ENCODE results near the gene APLP2. TPM values are rescaled to one million over a fixed set of nuclear protein-coding genes. Genes with fewer than 3 reads are reported as not detected.
A peak's percentile ranks its signal among the peaks of the same experiment; 100 is the strongest.

APLP2 gene
- total and polyA plus RNA-seq, 9 of the 15 experiments (the other 6 are each of a cell fraction or from before 2014, with no cell fraction given): 17.4 to 164 (median 118) TPM

DNA sequence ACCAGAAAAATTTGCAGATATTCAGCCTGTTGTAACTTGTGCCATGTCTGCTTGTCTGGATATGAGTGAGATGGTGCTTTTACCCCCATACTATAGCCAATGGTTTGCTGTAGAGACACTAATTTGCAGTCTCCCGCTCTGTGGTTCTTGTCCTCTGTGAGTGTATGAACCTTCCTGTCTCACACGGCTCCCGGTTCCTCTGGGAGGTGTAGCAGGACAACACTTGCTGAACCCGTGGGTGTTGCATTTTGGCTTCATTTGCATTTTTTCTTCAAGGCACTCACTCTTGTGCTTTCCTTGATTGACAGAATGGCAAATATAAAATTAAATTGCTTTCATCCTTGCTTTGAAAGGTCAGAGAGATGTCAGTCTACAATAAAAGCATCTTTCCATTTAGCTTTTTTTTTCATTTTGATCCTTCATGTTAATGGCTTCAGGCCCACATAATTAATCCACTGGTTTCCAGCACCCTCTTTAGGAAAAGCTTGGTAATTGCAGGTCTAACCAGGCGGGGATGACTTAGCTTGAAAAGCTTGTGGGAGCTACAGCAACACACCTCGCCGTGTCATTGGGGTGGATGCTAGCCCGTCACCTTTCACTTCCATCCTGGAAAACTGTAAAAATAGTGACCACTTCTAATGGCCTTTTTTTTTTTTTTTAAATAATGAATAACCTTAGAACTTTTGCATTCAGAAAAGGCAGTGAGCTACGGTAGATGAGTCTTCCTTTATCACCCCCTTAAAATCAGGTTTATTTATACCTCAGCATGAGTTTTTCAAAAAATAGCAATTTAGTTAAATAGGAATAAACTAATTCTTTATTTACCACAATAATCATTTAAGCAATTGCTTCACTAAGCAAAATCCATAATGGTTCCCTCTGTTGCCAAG lies 62.5 kb downstream of the APLP2 start (continued):
- TF ChIP-seq, protein P1, sequence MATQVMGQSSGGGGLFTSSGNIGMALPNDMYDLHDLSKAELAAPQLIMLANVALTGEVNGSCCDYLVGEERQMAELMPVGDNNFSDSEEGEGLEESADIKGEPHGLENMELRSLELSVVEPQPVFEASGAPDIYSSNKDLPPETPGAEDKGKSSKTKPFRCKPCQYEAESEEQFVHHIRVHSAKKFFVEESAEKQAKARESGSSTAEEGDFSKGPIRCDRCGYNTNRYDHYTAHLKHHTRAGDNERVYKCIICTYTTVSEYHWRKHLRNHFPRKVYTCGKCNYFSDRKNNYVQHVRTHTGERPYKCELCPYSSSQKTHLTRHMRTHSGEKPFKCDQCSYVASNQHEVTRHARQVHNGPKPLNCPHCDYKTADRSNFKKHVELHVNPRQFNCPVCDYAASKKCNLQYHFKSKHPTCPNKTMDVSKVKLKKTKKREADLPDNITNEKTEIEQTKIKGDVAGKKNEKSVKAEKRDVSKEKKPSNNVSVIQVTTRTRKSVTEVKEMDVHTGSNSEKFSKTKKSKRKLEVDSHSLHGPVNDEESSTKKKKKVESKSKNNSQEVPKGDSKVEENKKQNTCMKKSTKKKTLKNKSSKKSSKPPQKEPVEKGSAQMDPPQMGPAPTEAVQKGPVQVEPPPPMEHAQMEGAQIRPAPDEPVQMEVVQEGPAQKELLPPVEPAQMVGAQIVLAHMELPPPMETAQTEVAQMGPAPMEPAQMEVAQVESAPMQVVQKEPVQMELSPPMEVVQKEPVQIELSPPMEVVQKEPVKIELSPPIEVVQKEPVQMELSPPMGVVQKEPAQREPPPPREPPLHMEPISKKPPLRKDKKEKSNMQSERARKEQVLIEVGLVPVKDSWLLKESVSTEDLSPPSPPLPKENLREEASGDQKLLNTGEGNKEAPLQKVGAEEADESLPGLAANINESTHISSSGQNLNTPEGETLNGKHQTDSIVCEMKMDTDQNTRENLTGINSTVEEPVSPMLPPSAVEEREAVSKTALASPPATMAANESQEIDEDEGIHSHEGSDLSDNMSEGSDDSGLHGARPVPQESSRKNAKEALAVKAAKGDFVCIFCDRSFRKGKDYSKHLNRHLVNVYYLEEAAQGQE (IDR thresholded peaks at IDR 0.05; ENCODE audit: borderline replicate concordance): peak; percentile 84
- TF ChIP-seq, protein P1 (CRISPR knock-in tag; IDR thresholded peaks at IDR 0.05; ENCODE audit: low read depth): no peak
- TF ChIP-seq RAD21 (CRISPR knock-in tag; conservative IDR thresholded peaks at IDR 0.05 in 1 of 2, IDR thresholded peaks at IDR 0.05 in 1 of 2) (peak; percentile 93), BRCA1 (IDR thresholded peaks at IDR 0.05) (no peak), BRCA1 (CRISPR knock-in tag; IDR thresholded peaks at IDR 0.05) (no peak), CC2D1A (IDR thresholded peaks at IDR 0.05) (peak; percentile 63), ZNF354B (CRISPR knock-in tag; IDR thresholded peaks at IDR 0.05) (no peak), TAF7 (tag; IDR thresholded peaks at IDR 0.05) (no peak), NFE2 (IDR thresholded peaks at IDR 0.05; ENCODE audit: low read depth) (peak; percentile 84), ZNF384 (IDR thresholded peaks at IDR 0.05; ENCODE audit: low read depth, low read length) (peak; percentile 86), BMI1 (IDR thresholded peaks at IDR 0.05; ENCODE audit: low read length) (no peak)
- TF ChIP-seq, protein P2, sequence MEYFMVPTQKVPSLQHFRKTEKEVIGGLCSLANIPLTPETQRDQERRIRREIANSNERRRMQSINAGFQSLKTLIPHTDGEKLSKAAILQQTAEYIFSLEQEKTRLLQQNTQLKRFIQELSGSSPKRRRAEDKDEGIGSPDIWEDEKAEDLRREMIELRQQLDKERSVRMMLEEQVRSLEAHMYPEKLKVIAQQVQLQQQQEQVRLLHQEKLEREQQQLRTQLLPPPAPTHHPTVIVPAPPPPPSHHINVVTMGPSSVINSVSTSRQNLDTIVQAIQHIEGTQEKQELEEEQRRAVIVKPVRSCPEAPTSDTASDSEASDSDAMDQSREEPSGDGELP (CRISPR knock-in tag; IDR thresholded peaks at IDR 0.05; ENCODE audit: borderline replicate concordance): no peak
- TF ChIP-seq, protein P3, sequence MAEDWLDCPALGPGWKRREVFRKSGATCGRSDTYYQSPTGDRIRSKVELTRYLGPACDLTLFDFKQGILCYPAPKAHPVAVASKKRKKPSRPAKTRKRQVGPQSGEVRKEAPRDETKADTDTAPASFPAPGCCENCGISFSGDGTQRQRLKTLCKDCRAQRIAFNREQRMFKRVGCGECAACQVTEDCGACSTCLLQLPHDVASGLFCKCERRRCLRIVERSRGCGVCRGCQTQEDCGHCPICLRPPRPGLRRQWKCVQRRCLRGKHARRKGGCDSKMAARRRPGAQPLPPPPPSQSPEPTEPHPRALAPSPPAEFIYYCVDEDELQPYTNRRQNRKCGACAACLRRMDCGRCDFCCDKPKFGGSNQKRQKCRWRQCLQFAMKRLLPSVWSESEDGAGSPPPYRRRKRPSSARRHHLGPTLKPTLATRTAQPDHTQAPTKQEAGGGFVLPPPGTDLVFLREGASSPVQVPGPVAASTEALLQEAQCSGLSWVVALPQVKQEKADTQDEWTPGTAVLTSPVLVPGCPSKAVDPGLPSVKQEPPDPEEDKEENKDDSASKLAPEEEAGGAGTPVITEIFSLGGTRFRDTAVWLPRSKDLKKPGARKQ (CRISPR knock-in tag; IDR thresholded peaks at IDR 0.05): no peak
- TF ChIP-seq, protein P4, sequence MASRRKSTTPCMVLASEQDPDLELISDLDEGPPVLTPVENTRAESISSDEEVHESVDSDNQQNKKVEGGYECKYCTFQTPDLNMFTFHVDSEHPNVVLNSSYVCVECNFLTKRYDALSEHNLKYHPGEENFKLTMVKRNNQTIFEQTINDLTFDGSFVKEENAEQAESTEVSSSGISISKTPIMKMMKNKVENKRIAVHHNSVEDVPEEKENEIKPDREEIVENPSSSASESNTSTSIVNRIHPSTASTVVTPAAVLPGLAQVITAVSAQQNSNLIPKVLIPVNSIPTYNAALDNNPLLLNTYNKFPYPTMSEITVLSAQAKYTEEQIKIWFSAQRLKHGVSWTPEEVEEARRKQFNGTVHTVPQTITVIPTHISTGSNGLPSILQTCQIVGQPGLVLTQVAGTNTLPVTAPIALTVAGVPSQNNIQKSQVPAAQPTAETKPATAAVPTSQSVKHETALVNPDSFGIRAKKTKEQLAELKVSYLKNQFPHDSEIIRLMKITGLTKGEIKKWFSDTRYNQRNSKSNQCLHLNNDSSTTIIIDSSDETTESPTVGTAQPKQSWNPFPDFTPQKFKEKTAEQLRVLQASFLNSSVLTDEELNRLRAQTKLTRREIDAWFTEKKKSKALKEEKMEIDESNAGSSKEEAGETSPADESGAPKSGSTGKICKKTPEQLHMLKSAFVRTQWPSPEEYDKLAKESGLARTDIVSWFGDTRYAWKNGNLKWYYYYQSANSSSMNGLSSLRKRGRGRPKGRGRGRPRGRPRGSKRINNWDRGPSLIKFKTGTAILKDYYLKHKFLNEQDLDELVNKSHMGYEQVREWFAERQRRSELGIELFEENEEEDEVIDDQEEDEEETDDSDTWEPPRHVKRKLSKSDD (conservative IDR thresholded peaks at IDR 0.05; ENCODE audit: low read length): no peak
